ENCODE results near the gene OR2W1. TPM values are rescaled to one million over a fixed set of nuclear protein-coding genes. Genes with fewer than 3 reads are reported as not detected.

OR2W1 gene
- total RNA-seq, 1 donor from 2014 or later = not detected

DNA sequence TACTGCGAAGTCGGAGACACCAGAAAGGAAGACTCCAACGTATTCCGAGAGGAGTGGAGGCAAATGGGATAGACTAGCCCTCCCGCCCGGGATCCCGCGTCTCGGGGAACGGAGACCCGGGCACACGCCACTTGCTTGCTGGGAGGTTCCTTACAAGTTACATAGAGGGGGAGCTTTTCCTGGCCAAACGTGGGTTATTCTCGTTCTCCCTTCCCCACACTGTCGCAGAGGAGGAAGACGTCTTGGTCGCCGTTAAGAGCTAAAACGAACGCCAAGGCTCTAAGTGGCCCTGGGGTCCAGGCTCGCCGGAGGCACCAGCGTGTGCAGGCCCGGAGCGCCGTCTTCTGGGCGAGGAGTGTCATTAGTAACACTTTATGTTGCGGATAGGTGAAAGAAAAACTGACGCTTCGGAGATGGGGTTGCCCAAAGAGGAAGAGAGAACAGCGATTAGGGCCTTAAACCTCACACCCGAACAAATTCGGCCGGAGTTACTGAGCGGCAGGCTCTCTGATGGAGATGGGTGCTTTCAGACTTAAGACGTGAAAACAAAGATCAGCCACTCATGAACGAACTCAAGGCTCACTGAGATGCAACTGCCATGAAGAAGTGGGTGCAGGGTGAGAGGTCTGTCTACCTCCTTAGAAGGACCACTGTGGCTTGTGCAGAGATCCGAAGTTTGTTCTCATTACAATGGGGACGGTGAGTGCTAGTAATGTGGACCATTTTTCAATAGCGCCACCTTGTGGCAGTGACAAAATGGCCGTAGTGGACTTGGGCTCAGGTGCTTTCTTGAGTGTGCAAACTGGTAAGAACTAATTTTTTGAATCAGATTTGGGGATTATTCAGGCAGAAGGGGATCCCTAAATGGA is 28.2 kb downstream of the OR2W1 start:
- peak overlapping the region; percentile 89 for H3K4me3 Mint-ChIP-seq
- H3K36me3 Mint-ChIP-seq (ENCODE audit: low read depth) = no peaks in the 10 kb centered on the region
- peak overlapping the region; percentile 82 for H3K27ac Mint-ChIP-seq
- peaks cover 26% of the 10 kb centered on the region for H3K27me3 Mint-ChIP-seq
- peak; percentile 95 for DNase-seq
- intact Hi-C loops (cut with micrococcal nuclease) = loop anchor here (1.0 to 10.0 kb wide), 9 partner anchors 34 to 1112 kb away; partner anchors contain the start of gene TRIM27
- no peaks in the 10 kb centered on the region for H3K9me3 Mint-ChIP-seq
- H3K4me1 Mint-ChIP-seq = peaks cover 12% of the 10 kb centered on the region

DNA sequence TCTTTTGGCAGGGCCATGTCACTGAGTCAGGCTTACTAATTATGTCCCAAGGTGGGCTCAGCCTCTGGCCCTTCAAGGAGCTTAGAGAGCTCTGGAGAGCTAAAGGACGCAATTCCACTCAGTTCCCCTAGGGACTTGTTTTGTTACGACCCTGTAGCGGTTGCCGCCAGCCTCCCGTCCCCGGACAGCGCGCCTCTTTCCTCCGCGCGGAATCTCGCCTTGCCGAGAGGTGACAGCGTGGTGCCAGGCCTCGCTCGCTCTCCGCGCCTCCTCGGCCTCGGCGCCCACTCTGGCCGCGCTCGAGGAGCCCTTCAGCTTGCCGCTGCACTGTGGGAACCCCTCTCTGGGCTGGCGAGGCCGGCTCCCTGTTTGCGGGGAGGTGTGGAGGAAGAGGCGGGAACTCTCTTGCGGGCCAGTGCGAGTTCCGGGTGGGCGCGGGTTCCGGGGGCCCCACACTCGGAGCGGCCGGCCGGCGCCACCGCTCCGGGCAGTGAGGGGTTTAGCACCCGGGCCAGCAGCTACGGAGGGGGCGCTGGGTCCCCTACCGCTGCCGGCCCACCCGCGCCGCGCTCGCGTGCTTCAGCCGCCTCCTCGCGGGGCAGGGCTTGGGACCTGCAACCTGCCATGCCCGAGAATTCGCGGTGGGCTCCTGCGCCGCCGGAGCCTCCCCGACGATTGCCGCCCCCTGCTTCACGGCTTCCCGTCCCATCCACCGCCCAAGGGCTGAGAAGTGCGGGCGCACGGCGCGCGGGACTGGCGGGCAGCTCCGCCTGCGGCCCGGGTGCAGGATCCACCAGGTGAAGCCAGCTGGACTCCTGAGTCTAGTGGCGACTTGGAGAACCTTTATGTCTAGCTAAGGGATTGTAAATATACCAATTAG is 30.0 kb downstream of the OR2W1 start:
- Mint-ChIP-seq H3K9me3 (no peaks in the 10 kb centered on the region), H3K4me3 (no peak overlapping the region), H3K27me3 (peaks cover 26% of the 10 kb centered on the region), H3K4me1 (peaks cover 19% of the 10 kb centered on the region), H3K27ac (no peak overlapping the region), H3K36me3 (ENCODE audit: low read depth) (peaks cover 2% of the 10 kb centered on the region)
- DNase-seq = peak; percentile 60
- intact Hi-C loops (cut with micrococcal nuclease) = loop anchor here (10.0 kb wide), 2 partner anchors 150 to 1110 kb away; no protein-coding TSS in a partner anchor

DNA sequence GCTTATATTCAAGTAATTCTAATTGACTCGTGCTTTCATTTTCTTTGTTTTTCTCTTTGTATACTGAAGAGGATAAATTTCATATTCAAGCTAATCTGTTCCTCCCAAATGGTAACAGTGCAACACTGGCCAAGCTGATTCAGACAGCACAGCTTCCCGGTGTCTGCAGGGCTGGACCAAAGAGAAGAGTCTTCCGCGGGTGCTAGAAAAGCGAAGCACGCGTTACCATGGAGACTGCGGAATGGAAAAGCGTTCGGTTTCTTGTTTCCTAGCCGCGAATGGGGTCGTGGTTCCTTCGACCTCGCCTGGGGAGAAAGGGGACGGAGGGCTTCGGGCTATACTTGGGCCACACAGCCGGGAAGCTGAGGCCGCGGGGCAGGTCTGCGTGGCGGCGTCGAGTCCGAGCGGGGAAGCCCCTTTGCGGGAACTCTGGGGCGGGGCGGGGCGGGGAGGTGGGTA is 33.7 kb downstream of the OR2W1 start:
- Mint-ChIP-seq H3K4me1 (peaks cover 14% of the 10 kb centered on the region), H3K27ac (peak overlapping the region; percentile 81), H3K4me3 (peak overlapping the region; percentile 93), H3K27me3 (peaks cover 12% of the 10 kb centered on the region), H3K9me3 (no peaks in the 10 kb centered on the region), H3K36me3 (ENCODE audit: low read depth) (peaks cover 2% of the 10 kb centered on the region)
- peak; percentile 87 for DNase-seq
- intact Hi-C loops (cut with micrococcal nuclease) = loop anchor here (10.0 kb wide), 2 partner anchors 147 to 1107 kb away; no protein-coding TSS in a partner anchor

DNA sequence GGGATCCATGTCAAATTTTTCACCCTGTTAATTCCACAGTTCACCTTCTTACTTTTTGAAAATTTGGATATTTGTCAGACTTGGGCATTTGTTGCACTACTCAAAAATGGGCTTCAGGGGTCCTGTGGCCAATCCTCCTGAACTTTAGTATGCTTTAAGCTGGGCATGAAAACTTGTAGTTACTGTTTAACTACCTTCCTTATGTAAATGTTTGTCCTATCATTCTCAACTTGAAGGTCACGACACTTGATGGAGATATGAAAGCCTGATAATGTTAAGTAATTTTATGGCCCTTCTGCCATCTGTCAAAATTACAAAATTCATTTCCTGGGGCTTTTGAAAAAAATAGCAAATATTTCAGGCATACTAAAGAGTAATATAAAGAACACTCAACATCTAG is 35.6 kb downstream of the OR2W1 start:
- no peak overlapping the region for H3K27ac Mint-ChIP-seq
- H3K27me3 Mint-ChIP-seq = peaks cover 12% of the 10 kb centered on the region
- intact Hi-C loops (cut with micrococcal nuclease) = no loop called here
- no peak for DNase-seq
- peaks cover 6% of the 10 kb centered on the region for H3K36me3 Mint-ChIP-seq (ENCODE audit: low read depth)
- peaks cover 20% of the 10 kb centered on the region for H3K4me1 Mint-ChIP-seq
- no peak overlapping the region for H3K4me3 Mint-ChIP-seq
- peaks cover 10% of the 10 kb centered on the region for H3K9me3 Mint-ChIP-seq

DNA sequence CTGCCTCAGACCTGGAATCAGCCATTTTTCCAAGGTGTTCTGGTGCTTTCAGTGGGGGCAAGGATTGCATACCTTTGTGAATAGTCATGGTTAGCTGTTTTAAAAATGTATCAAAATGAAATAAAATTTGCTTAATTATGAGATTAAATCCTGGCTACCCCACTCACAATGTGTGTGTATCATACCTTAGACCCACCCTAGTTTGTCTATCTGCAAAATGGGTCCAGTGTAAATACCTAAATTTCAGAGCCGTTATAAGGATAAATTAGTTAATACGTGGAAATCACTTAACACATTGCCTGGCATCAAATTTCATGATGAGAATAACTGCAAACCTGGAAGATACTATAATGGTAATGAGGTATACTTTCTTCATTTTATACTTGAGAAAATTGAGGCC is 36.9 kb downstream of the OR2W1 start:
- H3K36me3 Mint-ChIP-seq (ENCODE audit: low read depth) = peaks cover 9% of the 10 kb centered on the region

DNA sequence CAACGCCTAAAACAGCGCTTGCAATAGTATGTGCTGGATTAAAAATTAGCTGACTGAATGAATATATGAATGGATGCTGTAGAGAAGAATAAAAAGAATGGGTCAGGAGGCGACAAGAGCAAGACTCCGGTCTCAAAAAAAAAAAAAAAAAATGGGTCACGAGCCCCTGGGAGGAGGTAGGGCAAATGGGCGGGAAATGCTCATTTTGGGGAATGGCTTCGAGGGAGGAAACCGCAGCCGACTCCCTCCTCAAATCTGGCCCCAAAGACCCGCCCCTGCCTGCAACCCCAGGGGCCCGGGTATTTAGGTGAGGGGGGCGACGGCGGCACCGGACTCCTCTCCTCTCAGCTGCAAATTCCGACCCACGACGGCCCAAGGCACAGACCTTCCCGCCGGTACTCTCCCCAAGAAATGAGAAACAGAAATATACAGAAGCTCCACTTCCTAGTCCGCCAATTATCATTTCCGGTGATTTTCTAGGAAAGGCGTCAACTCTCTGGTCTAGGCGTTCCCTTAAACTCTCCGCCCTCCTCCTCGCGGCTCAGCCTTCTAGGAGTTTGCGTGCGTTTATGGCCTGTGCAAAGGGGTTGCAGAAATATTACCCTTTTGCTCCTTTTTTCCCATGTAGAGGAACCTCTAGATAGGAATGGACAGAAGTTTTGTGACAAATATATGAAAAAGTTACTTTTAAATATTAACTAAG is 39.6 kb downstream of the OR2W1 start, which contains the start of gene ZNF311:
Gene ZNF311, minus strand, starts transcription at position 133 of the 703 bp plus-strand sequence. CDS start 1,361 bp downstream, outside the sequence.
- Mint-ChIP-seq H3K4me3 (peak within 1 kb of the TSS; percentile 90), H3K27me3 (peaks cover 7% of the 10 kb centered on the region), H3K36me3 (ENCODE audit: low read depth) (peaks cover 7% of the 10 kb centered on the region), H3K27ac (peak within 1 kb of the TSS; percentile 87), H3K4me1 (peaks cover 20% of the 10 kb centered on the region), H3K9me3 (peaks cover 17% of the 10 kb centered on the region)
- DNase-seq = peak; percentile 85
- intact Hi-C loops (cut with micrococcal nuclease) = loop anchor here (2.0 kb wide), 1 partner anchor 23 kb away; no protein-coding TSS in a partner anchor

More for the DNA sequence above, 36.9 kb downstream of the OR2W1 start:
- no peak overlapping the region for H3K4me3 Mint-ChIP-seq
- peaks cover 13% of the 10 kb centered on the region for H3K27me3 Mint-ChIP-seq
- DNase-seq = no peak
- H3K27ac Mint-ChIP-seq = no peak overlapping the region
- H3K9me3 Mint-ChIP-seq = peaks cover 17% of the 10 kb centered on the region
- intact Hi-C loops (cut with micrococcal nuclease) = no loop called here
- peaks cover 26% of the 10 kb centered on the region for H3K4me1 Mint-ChIP-seq

DNA sequence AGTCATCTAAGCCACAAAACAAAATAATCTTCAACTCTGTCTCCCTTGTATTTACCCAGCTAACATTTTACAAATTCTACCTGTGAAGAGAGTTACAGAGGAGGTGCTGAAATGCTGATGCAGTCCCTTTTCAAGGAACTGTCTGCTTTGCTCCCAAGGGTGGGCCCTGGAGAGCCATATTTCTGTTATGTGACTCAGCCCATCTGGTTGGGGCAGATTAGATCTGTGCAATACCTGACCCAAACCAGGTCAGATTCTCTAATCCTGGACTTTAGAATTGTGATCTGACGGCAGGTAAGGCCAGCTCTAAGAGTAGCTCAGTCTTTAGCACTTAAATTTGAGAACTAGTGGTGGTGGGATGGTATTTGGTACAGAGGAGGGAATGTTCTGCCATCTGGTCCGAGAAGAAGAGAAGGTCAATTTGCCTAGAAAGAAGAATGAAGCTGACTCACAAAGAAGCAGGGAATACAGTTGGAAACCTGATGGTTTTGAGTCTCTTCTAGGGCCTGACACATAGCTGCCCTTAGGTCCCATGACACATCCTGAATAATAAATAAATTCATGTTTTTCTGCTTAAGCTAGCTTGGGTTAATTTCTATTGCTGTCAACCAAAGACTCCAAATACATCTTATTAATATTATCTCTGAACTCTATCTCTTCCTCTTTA is 48.0 kb downstream of the OR2W1 start:
- H3K4me3 Mint-ChIP-seq = no peak overlapping the region
- H3K36me3 Mint-ChIP-seq (ENCODE audit: low read depth) = peaks cover 3% of the 10 kb centered on the region
- no peak for DNase-seq
- intact Hi-C loops (cut with micrococcal nuclease) = no loop called here
- H3K4me1 Mint-ChIP-seq = peaks cover 2% of the 10 kb centered on the region
- H3K9me3 Mint-ChIP-seq = no peaks in the 10 kb centered on the region
- peaks cover 8% of the 10 kb centered on the region for H3K27me3 Mint-ChIP-seq
- no peak overlapping the region for H3K27ac Mint-ChIP-seq

DNA sequence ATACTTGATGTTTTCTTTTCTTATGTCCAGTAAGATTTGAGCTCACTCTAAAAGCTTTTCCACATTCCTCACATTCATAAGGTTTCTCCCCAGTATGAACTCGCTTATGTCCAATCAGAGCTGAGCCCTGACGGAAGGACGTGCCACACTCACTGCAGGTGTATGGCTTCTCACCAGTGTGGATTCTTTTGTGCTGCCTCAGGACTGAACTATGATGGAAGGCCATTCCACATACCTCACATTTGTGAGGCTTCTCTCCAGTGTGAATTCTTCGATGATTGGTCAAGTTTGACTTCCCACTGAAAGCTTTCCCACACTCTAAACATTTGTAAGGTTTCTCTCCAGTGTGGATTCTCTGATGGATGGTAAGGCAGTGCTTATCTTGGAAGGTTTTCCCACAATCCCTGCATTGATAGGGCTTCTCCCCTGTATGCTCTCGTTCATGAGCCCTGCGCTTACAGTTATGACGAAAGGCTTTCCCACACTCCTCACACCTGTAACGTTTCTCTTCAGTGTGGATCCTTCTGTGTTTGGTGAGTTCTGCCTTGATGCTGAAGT is 49.8 kb downstream of the OR2W1 start:
- Mint-ChIP-seq H3K27me3 (peaks cover 11% of the 10 kb centered on the region), H3K36me3 (ENCODE audit: low read depth) (peaks cover 3% of the 10 kb centered on the region), H3K4me1 (peaks cover 2% of the 10 kb centered on the region), H3K4me3 (no peak overlapping the region), H3K9me3 (no peaks in the 10 kb centered on the region), H3K27ac (no peak overlapping the region)
- DNase-seq = no peak
- intact Hi-C loops (cut with micrococcal nuclease) = no loop called here

Other genes with a start within 250 kb of the OR2W1 start
- 64.8 and 67.3 TPM in 2 replicates for gene TRIM27, start 121.2 kb downstream of the OR2W1 start, total RNA-seq
- 0.86 and 0.97 TPM in 2 replicates for gene ZNF311, start 39.9 kb downstream of the OR2W1 start, total RNA-seq
- not detected in 2 replicates for gene OR2B3, start 42.1 kb upstream of the OR2W1 start, total RNA-seq
- not detected in 2 replicates for gene OR2J1, start 54.3 kb upstream of the OR2W1 start, total RNA-seq
- gene OR2J3, start 62.9 kb upstream of the OR2W1 start, total RNA-seq = not detected in 2 replicates
- not detected in 2 replicates for gene OR2J2, start 125.7 kb upstream of the OR2W1 start, total RNA-seq